RWPE1 (cell line): Measurements from ENCODE around the gene ITPK1.

Experiments used
- CTCF ChIA-PET: fragments of 350-600 bp; sonication (Branson Sonifier 250); formaldehyde crosslinking; extraction: SDS; loops from one replicate; lab custom pipeline; 2021; lab: Yijun Ruan, JAX
- POLR2A ChIA-PET: fragments of 400-600 bp; formaldehyde crosslinking; extraction: SDS; loops from one replicate; lab custom pipeline; 2020; ENCODE audit warnings: antibody characterized with exemption; ENCODE audit not compliant: low non-redundant PET; lab: Yijun Ruan, JAX
- DNase-seq: peaks from one replicate; pipeline ENCODE4 v3.0.0; 2012; ENCODE audit warnings: low spot score
- H3K27ac ChIP-seq: fragments of 450-650 bp; 2 replicates; pipeline ENCODE4 v1.5.1; 2017
- CTCF ChIP-seq: fragments of 450-650 bp; conservative IDR thresholded peaks from 2 replicates; pipeline ENCODE4 v1.5.1; 2017; ENCODE audit warnings: low read depth, mild to moderate bottlenecking

Gene ITPK1

GRCh38 chr14:93101181-93101580 is 14.5 kb downstream of the ITPK1 start:
- H3K27ac ChIP-seq = peak overlapping the region; percentile 76
- POLR2A ChIA-PET = no interaction called here
- DNase-seq = no peak

GRCh38 chr14:93100570-93100969 is 15.2 kb downstream of the ITPK1 start:
- no peak for TF ChIP-seq CTCF
- peak overlapping the region; percentile 76 for H3K27ac ChIP-seq
- CTCF ChIA-PET = interaction anchor here (0.6 kb wide), 1 partner anchor 103 kb away, joined by 6 read pairs; no protein-coding TSS in a partner anchor
- no peak for DNase-seq
- POLR2A ChIA-PET = no interaction called here

More at GRCh38 chr14:93101181-93101580, 14.5 kb downstream of the ITPK1 start:
- CTCF ChIA-PET = no interaction called here
- TF ChIP-seq CTCF = no peak

GRCh38 chr14:93100100-93100499 is 15.6 kb downstream of the ITPK1 start:
- H3K27ac ChIP-seq = peak overlapping the region; percentile 76
- ChIA-PET CTCF (interaction anchor here (0.6 kb wide), 1 partner anchor 104 kb away, joined by 6 read pairs; no protein-coding TSS in a partner anchor), POLR2A (no interaction called here)
- no peak for DNase-seq
- no peak for TF ChIP-seq CTCF

GRCh38 chr14:93099643-93100042 is 16.1 kb downstream of the ITPK1 start:
- no peak for DNase-seq
- peak overlapping the region; percentile 76 for H3K27ac ChIP-seq
- no peak for TF ChIP-seq CTCF
- POLR2A ChIA-PET = no interaction called here
- CTCF ChIA-PET = interaction anchor here (0.6 to 0.9 kb wide), 2 partner anchors 14 to 87 kb away, joined by 3 read pairs; no protein-coding TSS in a partner anchor

- peak overlapping the region; percentile 76 for H3K27ac ChIP-seq
- CTCF ChIA-PET = interaction anchor here (0.6 to 0.9 kb wide), 3 partner anchors 9 to 87 kb away, joined by 3 read pairs; no protein-coding TSS in a partner anchor
- TF ChIP-seq CTCF = no peak
- no peak for DNase-seq
- POLR2A ChIA-PET = no interaction called here
These were observed 16.5 kb downstream of the ITPK1 start for GRCh38 chr14:93099196-93099595.

- peak overlapping the region; percentile 9; the same call in 1 of the 2 replicates for H3K27ac ChIP-seq
- ChIA-PET CTCF (interaction anchor here (0.5 kb wide), 1 partner anchor 15 kb away, joined by 4 read pairs; no protein-coding TSS in a partner anchor), POLR2A (no interaction called here)
- DNase-seq = no peak
- TF ChIP-seq CTCF = no peak
These were observed 18.9 kb downstream of the ITPK1 start for GRCh38 chr14:93096691-93097322.
